ENCODE measurements around the gene ZNF273. TPM values are rescaled to one million over a fixed set of nuclear protein-coding genes. Genes with fewer than 3 reads are reported as not detected.
"Not testable (repeated sequence)": the region's sequence is repeated elsewhere in the genome, so short reads cannot be mapped to it uniquely, and the experiment has no call there.

The ZNF273 gene
- total RNA-seq, 1 donor from 2014 or later, result 2.3 TPM

DNA sequence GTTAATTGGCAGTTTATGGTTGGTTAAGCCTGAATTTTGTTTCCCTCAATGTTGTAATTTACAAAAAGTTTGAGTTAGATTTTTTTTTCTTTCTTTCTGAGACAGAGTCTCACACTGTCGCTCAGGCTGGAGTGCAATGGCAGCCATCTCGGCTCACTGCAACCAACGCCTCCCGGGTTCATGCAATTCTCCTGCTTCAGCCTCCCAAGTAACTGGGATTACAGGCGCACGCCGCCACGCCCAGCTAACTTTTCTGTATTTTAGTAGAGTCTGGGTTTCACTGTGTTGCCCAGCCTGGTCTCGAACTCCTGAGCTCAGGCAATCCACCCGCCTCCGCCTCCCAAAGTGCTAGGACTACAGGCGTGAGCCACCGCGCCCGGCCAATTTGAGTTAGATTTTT lies 935 bp downstream of the ZNF273 start:
- H3K9me3 ChIP-seq, result no peaks in the 10 kb centered on the region
- intact Hi-C loops (cut with DNase I), result no loop called here
- peak overlapping the region; percentile 83 for H3K4me3 ChIP-seq
- H3K27me3 ChIP-seq, result no peaks in the 10 kb centered on the region
- no peak for TF ChIP-seq CTCF (IDR thresholded peaks at IDR 0.05)
- DNase-seq, result no peak
- H3K27ac ChIP-seq, result no peak overlapping the region
- H3K4me1 ChIP-seq, result peaks cover 3% of the 10 kb centered on the region
- no peak for ATAC-seq
- no peaks in the 10 kb centered on the region for H3K36me3 ChIP-seq

GRCh38 chr7:64905133-64905532 lies 2.1 kb downstream of the ZNF273 start:
- no peak for TF ChIP-seq CTCF (IDR thresholded peaks at IDR 0.05)
- no peaks in the 10 kb centered on the region for H3K27me3 ChIP-seq
- H3K4me3 ChIP-seq, result no peak overlapping the region
- ATAC-seq, result no peak
- no peaks in the 10 kb centered on the region for H3K9me3 ChIP-seq
- H3K36me3 ChIP-seq, result no peaks in the 10 kb centered on the region
- H3K4me1 ChIP-seq, result peaks cover 3% of the 10 kb centered on the region
- DNase-seq, result no peak
- no peak overlapping the region for H3K27ac ChIP-seq
- intact Hi-C loops (cut with DNase I), result no loop called here

GRCh38 chr7:64905547-64905946 lies 2.5 kb downstream of the ZNF273 start:
- H3K27ac ChIP-seq, result no peak overlapping the region
- H3K36me3 ChIP-seq, result no peaks in the 10 kb centered on the region
- no peak overlapping the region for H3K4me3 ChIP-seq
- ATAC-seq (no peak), DNase-seq (no peak)
- no peak for TF ChIP-seq CTCF (IDR thresholded peaks at IDR 0.05)
- H3K9me3 ChIP-seq, result no peaks in the 10 kb centered on the region
- peaks cover 3% of the 10 kb centered on the region for H3K4me1 ChIP-seq
- H3K27me3 ChIP-seq, result no peaks in the 10 kb centered on the region
- intact Hi-C loops (cut with DNase I), result no loop called here

DNA sequence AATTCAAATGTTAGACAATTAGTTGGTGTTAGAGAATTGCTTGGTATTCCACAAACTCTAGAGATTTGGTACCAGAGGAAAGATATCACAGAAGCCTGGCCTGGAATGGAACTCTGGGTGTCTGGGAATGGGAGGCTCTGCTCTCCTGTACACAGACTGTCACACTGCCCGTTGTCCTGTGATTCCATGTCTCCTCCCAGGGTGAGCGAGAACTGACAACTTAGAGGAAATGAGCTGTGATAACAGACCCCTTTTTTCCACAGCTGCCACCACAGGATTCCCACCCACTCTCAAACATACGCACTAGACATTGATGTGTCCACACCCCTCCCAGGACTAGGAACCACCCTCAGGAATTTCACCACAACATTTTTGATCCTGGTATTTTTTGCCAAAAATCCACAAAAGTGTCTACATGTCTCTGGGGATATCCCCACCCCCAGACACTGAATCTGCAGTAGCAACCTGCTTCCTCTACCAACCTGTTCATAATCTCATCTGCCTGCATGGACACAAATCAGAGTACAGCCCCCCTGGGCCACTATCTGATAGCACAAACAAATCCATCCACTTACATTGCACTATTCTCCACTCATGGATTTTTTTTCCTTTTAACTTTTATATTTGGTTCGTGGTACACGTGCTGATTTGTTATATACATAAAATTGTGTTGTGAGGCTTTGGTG lies 4.7 kb downstream of the ZNF273 start:
- no peaks in the 10 kb centered on the region for H3K4me1 ChIP-seq
- H3K9me3 ChIP-seq, result no peaks in the 10 kb centered on the region
- no peak for TF ChIP-seq CTCF (IDR thresholded peaks at IDR 0.05)
- intact Hi-C loops (cut with DNase I), result no loop called here
- no peak overlapping the region for H3K27ac ChIP-seq
- H3K36me3 ChIP-seq, result no peaks in the 10 kb centered on the region
- no peaks in the 10 kb centered on the region for H3K27me3 ChIP-seq
- ATAC-seq (no peak), DNase-seq (no peak)
- H3K4me3 ChIP-seq, result no peak overlapping the region

- Histone ChIP-seq H3K9me3 (no peaks in the 10 kb centered on the region), H3K36me3 (no peaks in the 10 kb centered on the region), H3K27me3 (no peaks in the 10 kb centered on the region), H3K4me3 (no peak overlapping the region), H3K27ac (no peak overlapping the region), H3K4me1 (no peaks in the 10 kb centered on the region)
- ATAC-seq, result no peak
- intact Hi-C loops (cut with DNase I), result no loop called here
- TF ChIP-seq CTCF (IDR thresholded peaks at IDR 0.05), result no peak
- no peak for DNase-seq
These were observed 5.3 kb downstream of the ZNF273 start for GRCh38 chr7:64908358-64908757.

- TF ChIP-seq CTCF (IDR thresholded peaks at IDR 0.05), result no peak
- Histone ChIP-seq H3K36me3 (no peaks in the 10 kb centered on the region), H3K27ac (no peak overlapping the region), H3K4me3 (no peak overlapping the region), H3K9me3 (no peaks in the 10 kb centered on the region), H3K27me3 (no peaks in the 10 kb centered on the region), H3K4me1 (no peaks in the 10 kb centered on the region)
- intact Hi-C loops (cut with DNase I), result no loop called here
- DNase-seq (no peak), ATAC-seq (no peak)
These were observed 11.5 kb downstream of the ZNF273 start for GRCh38 chr7:64914557-64914956.

GRCh38 chr7:64915301-64915700 lies 12.2 kb downstream of the ZNF273 start:
- H3K4me1 ChIP-seq; H3K4me3 ChIP-seq; H3K27ac ChIP-seq; H3K9me3 ChIP-seq; H3K36me3 ChIP-seq; DNase-seq; intact Hi-C loops (cut with DNase I); ATAC-seq; H3K27me3 ChIP-seq: not testable (repeated sequence)

- ATAC-seq; H3K27ac ChIP-seq; DNase-seq; H3K27me3 ChIP-seq; H3K36me3 ChIP-seq; H3K4me3 ChIP-seq; H3K4me1 ChIP-seq; intact Hi-C loops (cut with DNase I): not testable (repeated sequence)
- H3K9me3 ChIP-seq, result peaks cover 30% of the 10 kb centered on the region
These were observed 25.4 kb downstream of the ZNF273 start for GRCh38 chr7:64928252-64929187.

All from upper lobe of right lung (tissue), 1 donor.